ENCODE results near the gene FRYL. TPM values are rescaled to one million over a fixed set of nuclear protein-coding genes. Genes with fewer than 3 reads are reported as not detected.
"Not testable (repeated sequence)": the region's sequence is repeated elsewhere in the genome, so short reads cannot be mapped to it uniquely, and the experiment has no call there.

FRYL gene
- total RNA-seq, 1 donor from 2014 or later = 65.5 TPM

DNA sequence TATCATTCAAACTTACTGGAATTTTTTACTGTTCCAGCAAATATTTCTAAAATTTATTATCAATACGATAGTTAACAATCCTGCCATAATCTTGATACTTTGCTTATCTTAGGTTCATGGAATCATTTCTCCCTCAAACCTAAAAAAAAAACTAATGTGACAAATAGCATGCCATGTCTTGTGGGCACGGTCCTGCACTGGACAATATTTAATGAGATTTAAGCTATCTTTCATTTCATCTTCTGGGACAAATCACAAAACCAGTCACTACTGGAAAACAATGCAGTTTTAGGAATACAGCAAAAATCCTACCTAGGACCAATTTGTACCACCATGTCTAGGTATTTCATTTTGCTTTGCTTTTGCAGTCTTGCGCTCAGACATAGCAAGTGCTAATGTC lies 93.7 kb downstream of the FRYL start:
- H3K4me1 Mint-ChIP-seq (ENCODE audit: low read depth) = peaks cover 16% of the 10 kb centered on the region
- DNase-seq (ENCODE audit: low spot score, unreplicated experiment) = no peak
- H3K27me3 Mint-ChIP-seq = no peaks in the 10 kb centered on the region
- TF ChIP-seq, protein P1, sequence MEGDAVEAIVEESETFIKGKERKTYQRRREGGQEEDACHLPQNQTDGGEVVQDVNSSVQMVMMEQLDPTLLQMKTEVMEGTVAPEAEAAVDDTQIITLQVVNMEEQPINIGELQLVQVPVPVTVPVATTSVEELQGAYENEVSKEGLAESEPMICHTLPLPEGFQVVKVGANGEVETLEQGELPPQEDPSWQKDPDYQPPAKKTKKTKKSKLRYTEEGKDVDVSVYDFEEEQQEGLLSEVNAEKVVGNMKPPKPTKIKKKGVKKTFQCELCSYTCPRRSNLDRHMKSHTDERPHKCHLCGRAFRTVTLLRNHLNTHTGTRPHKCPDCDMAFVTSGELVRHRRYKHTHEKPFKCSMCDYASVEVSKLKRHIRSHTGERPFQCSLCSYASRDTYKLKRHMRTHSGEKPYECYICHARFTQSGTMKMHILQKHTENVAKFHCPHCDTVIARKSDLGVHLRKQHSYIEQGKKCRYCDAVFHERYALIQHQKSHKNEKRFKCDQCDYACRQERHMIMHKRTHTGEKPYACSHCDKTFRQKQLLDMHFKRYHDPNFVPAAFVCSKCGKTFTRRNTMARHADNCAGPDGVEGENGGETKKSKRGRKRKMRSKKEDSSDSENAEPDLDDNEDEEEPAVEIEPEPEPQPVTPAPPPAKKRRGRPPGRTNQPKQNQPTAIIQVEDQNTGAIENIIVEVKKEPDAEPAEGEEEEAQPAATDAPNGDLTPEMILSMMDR (IDR thresholded peaks at IDR 0.05; ENCODE audit: unreplicated experiment) = no peak
- peaks cover 11% of the 10 kb centered on the region for H3K36me3 Mint-ChIP-seq (ENCODE audit: insufficient read depth)
- no peak overlapping the region for H3K4me3 Mint-ChIP-seq (ENCODE audit: low read depth)
- no peak overlapping the region for H3K27ac Mint-ChIP-seq
- no peaks in the 10 kb centered on the region for H3K9me3 Mint-ChIP-seq (ENCODE audit: low read depth)

DNA sequence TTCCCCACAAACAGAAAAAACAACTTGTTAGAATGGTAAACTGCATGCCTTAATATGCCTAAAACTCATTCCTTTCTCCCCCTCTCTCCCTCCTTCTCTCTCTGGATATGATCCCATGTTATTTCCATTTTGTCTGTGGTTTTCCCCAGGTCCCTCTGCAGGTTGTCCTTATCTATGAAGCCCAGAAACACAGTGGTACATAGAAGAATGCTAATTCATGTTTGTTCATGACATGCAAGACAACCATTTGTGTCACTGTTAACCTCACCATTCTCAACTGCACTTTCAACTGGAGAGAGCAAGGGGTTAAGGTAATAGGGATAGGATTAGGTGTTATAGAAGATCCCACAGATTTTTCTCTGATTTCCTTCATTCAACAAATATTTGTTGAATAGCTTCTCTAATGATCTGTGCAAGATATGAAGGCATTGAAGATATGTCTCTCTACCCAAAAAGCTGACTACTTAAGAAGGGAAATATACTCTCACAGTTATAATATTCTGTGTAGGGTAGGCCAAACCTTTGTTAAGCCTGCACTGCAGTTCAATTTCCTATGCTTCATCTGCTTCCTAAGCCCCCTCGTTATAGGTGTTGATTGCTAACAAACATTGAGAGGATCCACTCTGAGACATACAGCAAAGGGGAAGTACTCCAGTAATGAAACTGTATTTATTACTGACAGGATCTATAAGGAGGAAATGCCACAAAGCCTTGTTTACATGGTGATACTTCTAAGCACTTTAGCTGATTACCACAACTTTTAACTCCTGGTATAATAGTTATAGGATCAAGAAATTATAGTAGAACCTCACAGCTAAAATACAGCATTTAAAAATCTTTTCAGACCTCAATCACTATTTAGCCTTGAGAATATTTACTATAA lies 96.1 kb downstream of the FRYL start:
- DNase-seq (ENCODE audit: low spot score, unreplicated experiment) = no peak
- Mint-ChIP-seq H3K4me3 (ENCODE audit: low read depth) (no peak overlapping the region), H3K27ac (no peak overlapping the region), H3K4me1 (ENCODE audit: low read depth) (peaks cover 18% of the 10 kb centered on the region), H3K9me3 (ENCODE audit: low read depth) (no peaks in the 10 kb centered on the region), H3K36me3 (ENCODE audit: insufficient read depth) (peaks cover 11% of the 10 kb centered on the region), H3K27me3 (no peaks in the 10 kb centered on the region)
- TF ChIP-seq, protein P1 (IDR thresholded peaks at IDR 0.05; ENCODE audit: unreplicated experiment) = no peak

GRCh38 chr4:48682870-48683269 lies 97.2 kb downstream of the FRYL start:
- H3K36me3 Mint-ChIP-seq (ENCODE audit: insufficient read depth) = peaks cover 12% of the 10 kb centered on the region
- H3K9me3 Mint-ChIP-seq (ENCODE audit: low read depth); H3K27me3 Mint-ChIP-seq: not testable (repeated sequence)

DNA sequence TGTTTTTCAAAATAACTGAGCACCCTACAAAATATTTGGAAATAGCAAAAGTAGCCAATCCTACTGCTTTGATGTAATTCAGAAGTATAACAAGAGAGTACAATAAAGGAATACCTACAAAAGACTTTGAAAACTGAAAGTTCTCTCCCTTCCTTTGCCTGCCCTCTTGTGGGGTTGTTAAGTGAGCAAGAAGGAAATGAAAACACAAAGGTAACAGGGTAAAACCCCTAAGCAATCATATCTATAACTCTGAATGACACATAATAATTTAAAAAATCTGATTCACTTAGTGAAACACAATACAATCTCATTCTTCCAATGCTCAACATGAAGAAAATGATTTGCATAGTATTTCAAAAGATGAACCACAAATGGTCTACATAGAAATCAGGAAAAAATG lies 98.2 kb downstream of the FRYL start:
- H3K27me3 Mint-ChIP-seq = no peaks in the 10 kb centered on the region
- H3K9me3 Mint-ChIP-seq (ENCODE audit: low read depth) = no peaks in the 10 kb centered on the region
- no peak overlapping the region for H3K4me3 Mint-ChIP-seq (ENCODE audit: low read depth)
- H3K4me1 Mint-ChIP-seq (ENCODE audit: low read depth) = peaks cover 13% of the 10 kb centered on the region
- DNase-seq (ENCODE audit: low spot score, unreplicated experiment) = no peak
- peaks cover 14% of the 10 kb centered on the region for H3K36me3 Mint-ChIP-seq (ENCODE audit: insufficient read depth)
- TF ChIP-seq, protein P1 (IDR thresholded peaks at IDR 0.05; ENCODE audit: unreplicated experiment) = no peak
- H3K27ac Mint-ChIP-seq = no peak overlapping the region

More at GRCh38 chr4:48682870-48683269, 97.2 kb downstream of the FRYL start:
- DNase-seq (ENCODE audit: low spot score, unreplicated experiment); H3K4me3 Mint-ChIP-seq (ENCODE audit: low read depth); H3K27ac Mint-ChIP-seq: not testable (repeated sequence)
- H3K4me1 Mint-ChIP-seq (ENCODE audit: low read depth) = peaks cover 18% of the 10 kb centered on the region

DNA sequence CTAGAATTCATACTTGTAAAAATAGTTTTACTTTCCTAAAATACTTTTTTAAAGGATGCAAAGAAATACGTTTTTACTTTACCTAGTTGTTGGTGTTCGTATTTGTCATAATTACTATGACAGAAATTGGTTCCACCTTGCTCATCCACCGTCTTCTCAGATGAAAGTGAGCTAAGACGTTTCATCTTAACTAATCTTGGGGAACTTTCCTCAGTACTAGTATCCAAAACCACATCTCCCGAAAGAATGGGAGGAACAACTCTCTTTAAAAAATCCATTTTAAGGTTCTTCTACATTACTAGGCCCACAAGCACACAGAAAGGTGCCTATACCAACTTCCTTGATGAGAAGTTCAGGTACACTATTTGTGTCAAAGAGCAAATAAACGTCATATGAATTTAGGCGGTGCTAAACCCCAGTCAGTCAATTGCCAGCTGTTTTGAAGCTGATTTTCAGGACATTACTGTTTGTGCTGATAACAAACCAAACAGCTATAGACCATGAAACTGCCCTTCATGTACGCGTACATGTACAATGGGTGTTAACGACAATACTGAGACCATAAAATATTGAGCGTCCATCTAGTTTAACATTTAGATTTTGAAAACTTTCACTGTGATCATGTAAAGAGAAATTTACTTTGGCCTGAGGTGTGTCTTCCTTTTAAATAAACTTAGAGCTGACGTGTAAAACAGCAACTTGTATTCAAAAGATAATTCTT lies 99.1 kb downstream of the FRYL start:
- peaks cover 3% of the 10 kb centered on the region for H3K9me3 Mint-ChIP-seq (ENCODE audit: low read depth)
- DNase-seq (ENCODE audit: low spot score, unreplicated experiment) = no peak
- TF ChIP-seq, protein P1 (IDR thresholded peaks at IDR 0.05; ENCODE audit: unreplicated experiment) = no peak
- H3K27me3 Mint-ChIP-seq = no peaks in the 10 kb centered on the region
- H3K27ac Mint-ChIP-seq = no peak overlapping the region
- H3K4me1 Mint-ChIP-seq (ENCODE audit: low read depth) = peaks cover 11% of the 10 kb centered on the region
- H3K36me3 Mint-ChIP-seq (ENCODE audit: insufficient read depth) = peaks cover 18% of the 10 kb centered on the region
- H3K4me3 Mint-ChIP-seq (ENCODE audit: low read depth) = no peak overlapping the region
